GM12872 (cell line): ENCODE measurements around the gene CYYR1.

Experiments
- TF ChIP-seq, protein P1 (sequence below): IDR thresholded peaks from 3 replicates; pipeline ENCODE4 v1.5.1; 2011; ENCODE audit warnings: low read depth, mild to moderate bottlenecking, low read length, moderate library complexity; ENCODE audit not compliant: insufficient read depth

CYYR1 gene

GRCh38 chr21:26534517-26534916 is 38.6 kb downstream of the CYYR1 start:
- TF ChIP-seq, protein P1, sequence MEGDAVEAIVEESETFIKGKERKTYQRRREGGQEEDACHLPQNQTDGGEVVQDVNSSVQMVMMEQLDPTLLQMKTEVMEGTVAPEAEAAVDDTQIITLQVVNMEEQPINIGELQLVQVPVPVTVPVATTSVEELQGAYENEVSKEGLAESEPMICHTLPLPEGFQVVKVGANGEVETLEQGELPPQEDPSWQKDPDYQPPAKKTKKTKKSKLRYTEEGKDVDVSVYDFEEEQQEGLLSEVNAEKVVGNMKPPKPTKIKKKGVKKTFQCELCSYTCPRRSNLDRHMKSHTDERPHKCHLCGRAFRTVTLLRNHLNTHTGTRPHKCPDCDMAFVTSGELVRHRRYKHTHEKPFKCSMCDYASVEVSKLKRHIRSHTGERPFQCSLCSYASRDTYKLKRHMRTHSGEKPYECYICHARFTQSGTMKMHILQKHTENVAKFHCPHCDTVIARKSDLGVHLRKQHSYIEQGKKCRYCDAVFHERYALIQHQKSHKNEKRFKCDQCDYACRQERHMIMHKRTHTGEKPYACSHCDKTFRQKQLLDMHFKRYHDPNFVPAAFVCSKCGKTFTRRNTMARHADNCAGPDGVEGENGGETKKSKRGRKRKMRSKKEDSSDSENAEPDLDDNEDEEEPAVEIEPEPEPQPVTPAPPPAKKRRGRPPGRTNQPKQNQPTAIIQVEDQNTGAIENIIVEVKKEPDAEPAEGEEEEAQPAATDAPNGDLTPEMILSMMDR = no peak

- TF ChIP-seq, protein P1 = no peak
Measured at GRCh38 chr21:26532208-26532607, 40.9 kb downstream of the CYYR1 start.

GRCh38 chr21:26529526-26529925 is 43.6 kb downstream of the CYYR1 start:
- TF ChIP-seq, protein P1 = no peak

DNA sequence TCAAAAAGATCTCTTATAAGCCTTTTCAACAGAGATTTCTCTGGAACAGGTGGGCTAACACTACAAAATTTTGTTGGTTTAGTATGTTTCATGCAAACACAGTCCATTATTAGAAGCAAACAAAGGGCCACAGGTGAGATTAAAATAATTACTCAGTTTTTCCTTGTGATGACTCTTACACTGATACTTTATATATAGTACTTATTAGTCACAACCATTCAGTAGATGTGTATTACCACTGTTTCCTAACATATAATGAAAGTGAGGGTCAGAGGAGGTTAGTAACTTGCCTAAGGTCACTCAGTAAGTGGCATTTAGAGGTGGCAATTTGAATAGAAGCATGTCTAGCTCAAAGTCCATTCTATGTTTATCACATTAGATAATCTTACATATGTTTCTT is 44.2 kb downstream of the CYYR1 start:
- TF ChIP-seq, protein P1 = no peak

DNA sequence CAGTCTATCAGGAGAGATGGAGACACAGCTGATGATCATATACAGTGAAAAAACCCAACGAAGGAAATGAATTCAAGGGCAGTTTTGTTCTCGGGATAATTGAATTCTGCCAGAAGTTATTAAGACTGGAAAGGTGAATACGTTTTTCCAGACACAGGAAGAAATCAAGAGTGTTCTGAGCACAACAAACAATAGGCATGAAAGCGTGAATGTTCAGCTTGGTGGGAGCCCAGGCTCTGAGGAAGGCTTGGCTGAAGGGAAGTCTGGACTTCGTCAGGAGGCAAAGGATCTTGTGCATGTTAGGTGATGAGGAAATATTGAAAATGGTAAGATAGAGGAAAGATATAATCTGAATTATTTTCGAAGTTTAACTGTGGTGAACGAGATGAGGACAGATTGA is 50.4 kb downstream of the CYYR1 start:
- TF ChIP-seq, protein P1 = no peak

DNA sequence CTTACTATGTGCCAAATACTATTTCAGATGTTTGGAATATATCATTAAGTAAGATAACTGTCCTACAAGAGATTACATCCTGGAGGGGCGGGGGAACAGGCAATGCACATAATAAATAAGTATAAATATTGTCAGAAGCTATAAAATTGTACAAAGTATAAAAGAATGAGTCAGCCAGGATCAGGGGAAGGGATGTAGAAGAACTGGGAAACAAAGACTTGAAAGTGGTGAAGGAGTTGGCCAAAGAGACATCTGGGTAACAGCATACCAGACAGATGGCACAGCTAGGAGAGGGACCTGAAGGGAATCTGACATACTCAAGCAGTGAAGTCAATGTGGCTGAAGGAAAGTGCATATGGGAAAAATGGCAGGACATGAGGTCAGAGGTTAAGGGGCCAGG is 53.9 kb downstream of the CYYR1 start:
- TF ChIP-seq, protein P1 = no peak

DNA sequence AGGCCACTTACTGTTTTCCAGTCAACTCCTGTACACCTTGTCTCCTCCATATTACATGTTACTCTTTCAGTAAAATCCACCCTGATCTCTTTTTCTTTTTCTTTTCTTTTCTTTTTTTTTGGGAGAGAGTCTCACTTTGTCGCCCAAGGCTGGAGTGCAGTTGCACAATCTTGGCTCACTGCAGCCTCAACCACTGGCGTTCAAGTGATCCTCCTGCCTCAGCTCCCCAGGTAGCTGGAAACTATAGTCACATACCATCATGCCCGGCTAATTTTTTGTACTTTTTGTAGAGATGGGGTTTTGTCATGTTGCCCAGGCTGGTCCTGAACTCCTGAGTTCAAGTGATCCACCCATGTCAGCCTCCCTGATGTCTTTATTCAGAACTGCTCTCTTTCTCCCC is 57.8 kb downstream of the CYYR1 start:
- TF ChIP-seq, protein P1 = no peak

- TF ChIP-seq, protein P1 = no peak
Measured at GRCh38 chr21:26513212-26513611, 59.9 kb downstream of the CYYR1 start.
